Measurements from ENCODE around the gene MCCD1. TPM values are rescaled to one million over a fixed set of nuclear protein-coding genes. Genes with fewer than 3 reads are reported as not detected.

MCCD1 gene, protein sequence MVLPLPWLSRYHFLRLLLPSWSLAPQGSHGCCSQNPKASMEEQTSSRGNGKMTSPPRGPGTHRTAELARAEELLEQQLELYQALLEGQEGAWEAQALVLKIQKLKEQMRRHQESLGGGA
- not detected for total RNA-seq

- no peak for DNase-seq
- H3K9ac ChIP-seq (ENCODE audit: low read depth in 2 of 2, low read length in 2 of 2), result no peak within 1 kb of the TSS
- H3K9me3 ChIP-seq, result no peaks in the 10 kb centered on the region
- no peak within 1 kb of the TSS for H3K4me3 ChIP-seq
- no peak within 1 kb of the TSS for H3K27ac ChIP-seq
- H3K4me1 ChIP-seq, result no peaks in the 10 kb centered on the region
- H3K36me3 ChIP-seq, result peaks cover 15% of the 10 kb centered on the region
- intact Hi-C loops (cut with DNase I), result no loop called here
- no peaks in the 10 kb centered on the region for H3K27me3 ChIP-seq
- TF ChIP-seq CTCF (IDR thresholded peaks at IDR 0.05), result no peak
Measured at GRCh38 chr6:31528821-31529328, at the start of gene MCCD1. Gene MCCD1 (plus strand): TSS chr6:31528962. CDS start chr6:31529015, 53 bp downstream.

DNA sequence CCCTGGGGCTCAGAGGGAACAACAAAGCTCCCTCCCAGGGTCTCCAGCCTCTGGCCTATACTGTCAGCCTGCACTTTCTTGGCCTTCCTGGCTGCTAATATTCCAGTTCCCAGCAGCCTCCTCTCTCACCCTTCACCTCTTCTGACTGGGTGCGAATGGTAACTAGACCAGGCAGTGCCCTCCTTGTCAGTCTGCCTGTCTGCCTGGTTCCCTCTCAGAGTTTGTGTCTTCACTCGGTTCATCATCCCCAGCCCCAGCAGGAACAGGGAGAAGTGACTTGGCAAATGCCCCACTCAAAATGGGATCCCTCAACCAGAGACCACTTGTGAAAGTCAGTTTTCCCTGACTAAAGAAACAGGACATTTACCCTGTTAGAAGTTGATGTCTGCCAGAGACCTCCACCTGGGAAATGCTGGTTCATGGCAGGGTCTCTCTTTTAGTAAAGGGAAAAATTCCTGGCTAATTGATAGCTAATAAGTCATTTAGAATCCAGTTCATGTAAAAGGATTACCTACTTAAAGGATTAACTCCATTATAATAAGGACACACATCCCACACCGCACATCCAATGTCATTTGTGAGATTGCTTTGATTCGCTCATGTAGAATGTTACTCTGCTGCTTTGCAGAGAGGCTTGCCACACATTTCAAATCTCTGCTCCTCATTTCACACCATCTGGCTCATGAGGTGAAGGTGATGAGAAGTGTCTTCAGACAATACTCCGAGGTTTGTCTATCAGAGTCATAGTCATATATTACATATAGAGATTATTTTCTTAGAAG lies 49.4 kb upstream of the MCCD1 start:
- no peak for TF ChIP-seq CTCF (IDR thresholded peaks at IDR 0.05)
- Histone ChIP-seq H3K9ac (ENCODE audit: low read depth in 2 of 2, low read length in 2 of 2) (no peak overlapping the region), H3K9me3 (no peaks in the 10 kb centered on the region), H3K4me3 (no peak overlapping the region), H3K27ac (no peak overlapping the region), H3K36me3 (no peaks in the 10 kb centered on the region), H3K27me3 (no peaks in the 10 kb centered on the region), H3K4me1 (no peaks in the 10 kb centered on the region)
- intact Hi-C loops (cut with DNase I), result no loop called here
- no peak for DNase-seq

DNA sequence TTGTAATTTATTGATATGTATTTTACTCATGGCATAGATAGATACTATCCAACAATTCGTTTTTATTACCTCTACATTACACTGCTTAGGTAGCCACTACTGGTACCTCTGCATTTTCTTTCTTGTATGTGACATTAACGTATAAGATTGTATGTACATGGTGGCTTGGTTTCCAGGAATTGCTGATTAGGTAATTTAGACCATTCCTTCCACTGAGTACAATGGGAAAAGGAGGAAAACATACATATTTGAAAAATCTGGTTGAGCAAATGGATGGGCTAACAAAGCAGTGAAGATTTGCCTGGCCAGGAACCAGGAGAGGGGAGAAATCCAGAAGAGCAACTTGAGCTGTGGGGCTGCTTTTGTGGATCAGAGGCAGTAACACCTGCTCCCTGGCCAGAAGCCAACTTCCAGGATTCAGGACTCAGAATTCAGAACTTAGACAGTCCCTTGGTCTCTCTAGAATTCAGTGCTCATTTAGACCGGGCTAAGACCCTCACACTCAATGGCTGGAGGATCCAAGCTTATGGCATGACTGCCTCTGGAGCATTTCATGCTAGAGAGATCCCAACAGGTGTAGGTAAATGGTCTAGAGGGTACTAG lies 48.7 kb upstream of the MCCD1 start:
- H3K9me3 ChIP-seq, result no peaks in the 10 kb centered on the region

GRCh38 chr6:31480574-31480973 lies 48.2 kb upstream of the MCCD1 start:
- no peak for DNase-seq
- Histone ChIP-seq H3K9me3 (no peaks in the 10 kb centered on the region), H3K27ac (no peak overlapping the region), H3K27me3 (no peaks in the 10 kb centered on the region), H3K4me3 (no peak overlapping the region), H3K36me3 (no peaks in the 10 kb centered on the region), H3K4me1 (no peaks in the 10 kb centered on the region), H3K9ac (ENCODE audit: low read depth in 2 of 2, low read length in 2 of 2) (no peak overlapping the region)
- no peak for TF ChIP-seq CTCF (IDR thresholded peaks at IDR 0.05)
- intact Hi-C loops (cut with DNase I), result no loop called here

More for the DNA sequence above, 48.7 kb upstream of the MCCD1 start:
- Histone ChIP-seq H3K4me3 (no peak overlapping the region), H3K9ac (ENCODE audit: low read depth in 2 of 2, low read length in 2 of 2) (no peak overlapping the region), H3K27me3 (no peaks in the 10 kb centered on the region), H3K27ac (no peak overlapping the region), H3K4me1 (no peaks in the 10 kb centered on the region), H3K36me3 (no peaks in the 10 kb centered on the region)
- no peak for TF ChIP-seq CTCF (IDR thresholded peaks at IDR 0.05)
- no peak for DNase-seq
- intact Hi-C loops (cut with DNase I), result no loop called here

DNA sequence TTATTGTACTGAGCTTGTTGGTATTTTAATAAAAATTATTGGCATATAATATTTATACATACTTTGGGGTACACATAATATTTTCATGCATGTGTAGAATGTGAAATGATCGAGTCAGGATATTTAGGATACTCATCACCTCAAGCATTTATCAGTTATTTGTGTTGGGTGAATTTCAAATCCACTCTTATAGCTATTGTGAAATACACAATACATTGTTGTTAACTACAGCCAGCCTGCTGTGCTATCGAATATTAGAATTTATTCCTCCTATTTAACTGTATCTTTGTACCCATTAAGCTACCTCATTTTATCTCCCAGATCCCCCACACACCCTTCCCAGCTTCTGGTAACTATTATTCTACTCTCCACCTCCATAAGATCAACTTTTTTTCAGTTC lies 45.4 kb upstream of the MCCD1 start:
- Histone ChIP-seq H3K36me3 (no peaks in the 10 kb centered on the region), H3K27ac (no peak overlapping the region), H3K9ac (ENCODE audit: low read depth in 2 of 2, low read length in 2 of 2) (no peak overlapping the region), H3K4me3 (no peak overlapping the region), H3K27me3 (no peaks in the 10 kb centered on the region), H3K4me1 (no peaks in the 10 kb centered on the region), H3K9me3 (no peaks in the 10 kb centered on the region)
- DNase-seq, result no peak
- intact Hi-C loops (cut with DNase I), result no loop called here
- no peak for TF ChIP-seq CTCF (IDR thresholded peaks at IDR 0.05)

Data from colonic mucosa (tissue), 4 donors.